HG03280 (cell line): ENCODE measurements around the gene CROT.

ENCODE experiments used
- ATAC-seq: cut with Tn5 transposase; IDR thresholded peaks from one replicate; pipeline ENCODE4 v1.9.1; 2021; ENCODE audit warnings: mild to moderate bottlenecking, moderate library complexity; ENCODE audit not compliant: unreplicated experiment

Gene CROT

GRCh38 chr7:87413029-87413428, 67.6 kb downstream of the CROT start:
- no peak for ATAC-seq

GRCh38 chr7:87413951-87414793, 68.7 kb downstream of the CROT start:
- ATAC-seq = no peak

- no peak for ATAC-seq
Measured at GRCh38 chr7:87414794-87415188, 69.3 kb downstream of the CROT start.

- ATAC-seq = peak; percentile 69
Measured at GRCh38 chr7:87416682-87417587, 71.5 kb downstream of the CROT start.

DNA sequence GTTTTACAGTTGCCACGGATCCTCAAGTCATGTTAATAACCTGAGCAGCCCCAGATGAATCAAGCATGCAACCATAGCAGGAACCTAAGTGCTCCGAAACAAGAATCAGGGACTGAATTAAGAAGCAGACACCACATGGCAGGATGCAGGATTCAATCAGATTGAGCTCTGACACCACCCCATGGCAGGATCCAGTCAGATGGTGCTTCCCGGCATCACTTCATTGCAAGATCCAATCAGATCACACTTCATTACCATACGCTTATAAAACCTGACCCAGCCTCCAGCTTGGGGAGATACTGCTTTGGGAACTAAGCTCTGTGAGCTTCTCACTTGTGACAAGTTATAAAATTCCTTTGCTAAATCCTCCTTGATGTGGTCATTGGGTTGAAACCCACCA, 74.7 kb downstream of the CROT start:
- ATAC-seq = no peak

- ATAC-seq = no peak
Measured at GRCh38 chr7:87424075-87424474, 78.6 kb downstream of the CROT start.

DNA sequence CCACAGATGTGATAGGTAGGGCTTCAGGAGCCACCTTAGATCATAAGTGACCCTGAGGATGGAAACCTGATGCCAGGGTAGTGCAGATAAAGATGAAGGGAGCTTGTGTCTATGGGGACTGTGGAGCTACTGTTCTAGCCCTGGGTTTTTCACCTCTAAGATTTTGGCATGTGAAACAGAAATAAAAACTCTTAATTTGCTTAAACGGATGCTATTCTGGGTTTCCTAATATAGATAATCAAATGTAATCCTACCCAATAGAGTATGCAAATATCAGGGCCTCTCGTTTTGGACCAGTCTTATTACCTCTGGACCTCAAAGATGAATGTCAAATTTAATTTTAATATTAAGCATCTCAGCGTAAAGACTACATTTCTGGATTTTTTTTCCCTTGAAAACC, 80.7 kb downstream of the CROT start:
- peak; percentile 63 for ATAC-seq

DNA sequence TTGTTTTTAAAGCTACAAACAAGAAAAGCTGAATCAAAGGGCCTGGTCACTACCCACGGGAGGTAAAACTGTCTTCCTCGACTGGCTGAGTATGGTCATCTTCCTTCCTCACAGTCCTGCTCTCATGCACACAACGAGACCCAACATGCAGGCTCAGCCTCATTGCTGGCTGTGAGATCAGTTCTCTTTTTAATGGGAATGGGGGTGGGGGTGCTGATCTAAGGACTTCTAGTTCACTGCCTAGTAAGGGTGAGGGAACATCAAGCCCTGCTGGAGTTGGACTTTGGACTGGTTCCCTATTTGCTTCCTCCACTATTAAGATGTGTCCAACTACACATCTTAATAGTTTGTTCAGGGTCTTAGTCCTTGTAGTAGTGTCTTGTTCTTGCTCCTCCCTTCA, 81.8 kb downstream of the CROT start:
- no peak for ATAC-seq

DNA sequence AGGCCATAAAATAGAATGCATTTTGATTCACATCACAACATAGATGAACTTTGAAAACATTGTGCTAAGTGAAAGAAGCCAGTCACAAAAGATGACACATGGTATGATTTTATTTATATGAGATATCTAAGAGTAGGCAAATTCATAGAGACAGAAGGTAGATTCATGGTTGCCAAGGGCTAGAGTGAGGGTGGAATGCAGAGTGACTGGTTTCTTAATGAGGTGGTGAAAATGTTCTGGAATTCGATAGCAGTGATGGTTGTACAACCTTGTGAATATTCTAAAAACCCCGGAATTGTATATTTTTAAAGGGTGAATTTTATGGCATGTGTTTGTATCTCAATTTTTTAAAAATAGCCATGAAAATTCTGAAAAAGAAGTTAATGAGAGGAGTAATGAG, 87.1 kb downstream of the CROT start:
- ATAC-seq = no peak

- no peak for ATAC-seq
Measured at GRCh38 chr7:87435546-87435945, 90.1 kb downstream of the CROT start.

DNA sequence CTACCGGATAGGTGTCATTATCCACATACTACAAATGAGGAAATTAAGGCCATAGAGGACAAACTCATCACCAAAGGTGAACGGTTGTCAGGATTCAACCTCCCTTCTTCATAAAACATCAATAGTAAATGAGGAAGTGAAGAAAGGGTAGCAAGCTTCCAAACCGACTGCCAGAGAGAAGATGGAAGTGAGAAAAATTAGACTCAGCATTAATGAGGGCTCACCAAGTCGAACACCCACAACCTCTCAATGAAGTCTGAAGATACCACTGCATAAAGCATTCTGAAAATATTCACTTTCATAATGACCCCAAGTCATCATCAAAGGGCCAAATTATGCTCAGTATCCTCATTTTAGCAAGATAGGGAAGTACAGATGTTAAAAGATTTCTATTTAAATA, 100.4 kb downstream of the CROT start:
- peak; percentile 68 for ATAC-seq

DNA sequence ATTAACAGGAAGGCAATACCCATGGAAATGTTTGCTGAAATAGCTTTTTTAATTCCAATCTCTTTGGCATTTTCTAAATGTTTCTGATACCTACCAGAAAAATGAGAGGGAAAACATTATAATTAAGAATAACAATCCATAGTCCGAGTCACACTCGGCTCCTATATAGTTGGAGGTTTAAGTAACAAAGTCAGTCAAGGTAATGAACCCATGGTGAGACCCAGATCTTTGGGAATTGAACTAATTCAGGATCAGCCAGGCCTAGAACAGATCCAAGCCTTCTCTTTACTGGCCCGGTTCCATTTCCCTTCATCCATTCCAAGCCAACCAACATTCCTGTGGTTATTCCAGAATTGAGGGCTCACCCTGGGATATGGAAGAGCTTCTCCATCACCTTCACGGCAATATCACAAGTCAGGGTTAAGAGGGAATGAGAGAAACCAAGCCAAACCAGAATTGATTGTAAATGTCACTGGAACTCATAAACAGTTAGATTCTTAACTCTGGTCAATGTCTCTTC, 101.7 kb downstream of the CROT start:
- no peak for ATAC-seq

DNA sequence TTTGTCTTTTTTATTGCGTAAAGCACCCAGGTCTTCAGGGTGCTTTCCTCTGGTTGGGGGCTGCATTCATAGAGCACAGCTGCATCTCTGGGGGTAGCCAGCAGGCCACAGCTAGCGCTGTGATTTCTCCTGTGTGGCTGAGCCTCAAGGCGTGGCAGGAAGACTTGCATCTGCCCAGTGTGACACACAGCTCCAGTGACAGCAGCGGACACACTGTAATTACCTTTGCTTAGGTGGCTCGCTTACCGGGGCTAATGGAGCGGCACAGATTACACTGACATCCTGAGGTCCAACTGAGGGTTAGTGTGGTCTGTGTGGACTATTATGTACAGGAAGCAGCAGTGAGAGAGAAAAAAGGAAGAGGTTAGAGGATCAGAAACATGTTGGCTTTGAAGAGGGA, 102.9 kb downstream of the CROT start:
- ATAC-seq = no peak
